ENCODE measurements around the gene VPS8.
"Not testable (repeated sequence)": the region's sequence is repeated elsewhere in the genome, so short reads cannot be mapped to it uniquely, and the experiment has no call there.

VPS8 gene

DNA sequence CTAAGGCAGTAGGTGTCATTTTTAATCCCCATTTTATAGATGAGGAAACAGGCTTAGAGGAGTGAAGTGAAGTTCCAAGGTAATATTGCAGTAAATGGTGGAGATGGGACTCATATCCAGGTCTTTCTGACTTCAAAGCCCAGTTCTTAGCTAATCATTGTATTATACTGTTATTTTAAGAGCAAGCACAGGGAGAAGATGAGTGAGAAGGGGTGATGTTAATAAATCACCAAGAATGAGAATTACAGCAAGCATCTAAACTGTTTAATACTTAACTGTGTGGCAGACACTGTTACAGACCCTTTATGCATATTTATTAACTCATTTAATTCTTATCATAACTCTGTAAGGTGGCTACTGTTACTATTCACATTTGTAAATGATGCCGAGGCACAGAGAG lies 61.2 kb downstream of the VPS8 start:
- DNase-seq, result no peak

GRCh38 chr3:184874709-184875644 lies 63.0 kb downstream of the VPS8 start:
- no peak for DNase-seq

- DNase-seq, result no peak
Observed at GRCh38 chr3:184880276-184881019, 68.5 kb downstream of the VPS8 start.

DNA sequence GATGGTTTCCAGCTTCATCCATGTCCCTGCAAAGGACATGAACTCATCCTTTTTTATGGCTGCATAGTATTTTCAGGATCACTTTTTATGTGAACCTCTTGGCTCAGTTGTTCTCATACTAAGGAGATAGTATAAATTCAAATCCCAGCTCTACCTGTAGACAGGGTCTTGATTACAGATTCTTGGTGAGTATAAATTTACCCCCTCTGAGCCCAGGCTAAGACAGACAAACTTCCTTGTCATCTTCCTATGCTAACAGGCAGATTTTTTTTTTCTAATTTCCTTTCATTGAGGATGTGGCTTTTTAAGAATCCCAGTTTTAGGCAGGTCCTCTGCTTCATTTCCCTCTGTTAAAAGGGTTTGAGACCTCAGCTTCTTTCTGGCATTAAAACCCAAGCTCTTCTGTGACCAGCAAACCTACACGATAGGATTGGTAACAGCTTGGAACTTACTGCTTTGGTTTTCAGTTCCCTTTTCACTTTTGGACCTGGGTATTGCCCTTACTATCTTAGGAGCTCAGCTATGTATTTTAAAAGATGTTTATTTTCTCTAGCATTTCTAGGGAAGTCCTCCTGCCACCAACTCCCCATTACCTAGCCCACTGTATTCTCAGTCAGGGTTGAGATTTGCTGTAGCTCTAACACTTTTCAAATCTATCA lies 72.5 kb downstream of the VPS8 start:
- no peak for DNase-seq

DNA sequence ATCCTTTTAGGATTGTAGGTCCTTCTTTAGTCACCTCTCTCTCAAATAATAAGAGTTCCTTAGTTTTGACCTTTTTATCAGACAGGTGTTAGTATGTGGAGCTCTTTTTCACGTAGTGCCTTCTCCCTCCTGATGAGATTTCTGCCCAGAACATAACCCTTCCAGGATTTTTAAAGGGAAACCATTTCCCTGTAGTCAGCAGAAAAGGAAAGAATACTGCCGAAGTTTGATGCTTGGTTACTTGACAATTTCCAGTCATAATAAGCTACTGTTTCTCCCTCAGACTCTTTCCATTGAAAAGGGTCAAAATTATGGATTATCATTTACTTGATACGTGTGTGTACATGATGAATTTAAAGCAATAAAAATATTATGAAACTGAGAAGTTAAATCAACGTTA lies 73.1 kb downstream of the VPS8 start:
- DNase-seq, result no peak

- DNase-seq, result no peak
Observed at GRCh38 chr3:184887574-184887973, 75.6 kb downstream of the VPS8 start.

GRCh38 chr3:184889312-184889904 lies 77.4 kb downstream of the VPS8 start:
- DNase-seq, result no peak

DNA sequence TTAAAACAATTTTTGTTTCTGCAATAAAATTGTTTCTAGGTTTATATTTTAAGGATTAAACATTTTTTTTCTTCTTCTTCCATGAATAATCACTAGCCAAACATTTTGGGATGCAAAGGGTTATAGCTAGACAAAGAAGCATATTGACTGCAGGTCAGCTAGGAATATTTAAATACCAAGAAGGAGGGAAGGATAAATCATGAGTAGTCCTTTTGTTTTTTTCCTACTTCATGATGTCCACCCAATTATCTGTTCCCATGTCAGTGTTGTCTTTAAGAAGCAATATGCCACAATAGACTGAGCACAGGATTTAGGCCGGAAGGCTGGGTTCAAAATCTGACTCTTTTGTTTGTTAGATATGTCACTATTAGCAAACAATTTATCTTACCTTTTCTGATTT lies 82.1 kb downstream of the VPS8 start:
- DNase-seq, result no peak

DNA sequence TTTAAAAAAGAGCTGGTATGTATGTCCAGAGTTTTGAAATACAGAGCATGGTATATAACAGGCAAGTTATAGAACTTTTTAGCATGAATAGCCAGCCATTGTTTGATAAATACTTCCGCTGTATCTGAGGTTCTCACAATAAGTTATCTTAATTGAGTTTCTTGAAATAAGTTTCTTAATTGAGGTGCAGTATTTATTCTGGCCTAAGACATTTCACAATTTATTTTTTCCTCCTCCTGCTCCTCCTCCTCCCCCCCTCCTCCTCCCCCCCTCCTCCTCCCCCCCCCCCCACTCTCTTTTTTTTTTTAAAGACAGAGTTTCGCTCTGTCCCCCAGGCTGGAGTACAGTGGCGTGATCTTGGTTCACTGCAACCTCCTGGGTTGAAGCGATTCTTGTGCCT lies 83.4 kb downstream of the VPS8 start:
- DNase-seq, result no peak

DNA sequence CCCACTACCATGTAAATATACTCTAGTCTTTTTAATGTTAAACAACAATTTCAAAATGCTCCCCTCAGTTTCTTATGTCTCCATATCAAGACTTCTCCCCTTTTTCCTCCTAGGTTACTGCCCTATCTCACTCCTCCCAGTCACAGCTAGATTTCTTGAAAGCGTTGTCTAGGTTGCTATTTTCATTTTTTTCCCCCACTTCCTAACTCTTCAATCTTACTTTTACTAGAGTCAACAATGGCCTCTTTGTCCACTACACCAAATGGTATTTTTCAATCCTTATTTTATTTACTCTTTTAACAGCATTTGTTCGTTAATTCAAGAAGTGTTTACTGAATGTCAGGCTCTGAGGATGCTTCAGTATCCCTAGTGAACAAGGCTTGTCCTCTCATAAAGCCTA lies 84.4 kb downstream of the VPS8 start:
- DNase-seq, result no peak

DNA sequence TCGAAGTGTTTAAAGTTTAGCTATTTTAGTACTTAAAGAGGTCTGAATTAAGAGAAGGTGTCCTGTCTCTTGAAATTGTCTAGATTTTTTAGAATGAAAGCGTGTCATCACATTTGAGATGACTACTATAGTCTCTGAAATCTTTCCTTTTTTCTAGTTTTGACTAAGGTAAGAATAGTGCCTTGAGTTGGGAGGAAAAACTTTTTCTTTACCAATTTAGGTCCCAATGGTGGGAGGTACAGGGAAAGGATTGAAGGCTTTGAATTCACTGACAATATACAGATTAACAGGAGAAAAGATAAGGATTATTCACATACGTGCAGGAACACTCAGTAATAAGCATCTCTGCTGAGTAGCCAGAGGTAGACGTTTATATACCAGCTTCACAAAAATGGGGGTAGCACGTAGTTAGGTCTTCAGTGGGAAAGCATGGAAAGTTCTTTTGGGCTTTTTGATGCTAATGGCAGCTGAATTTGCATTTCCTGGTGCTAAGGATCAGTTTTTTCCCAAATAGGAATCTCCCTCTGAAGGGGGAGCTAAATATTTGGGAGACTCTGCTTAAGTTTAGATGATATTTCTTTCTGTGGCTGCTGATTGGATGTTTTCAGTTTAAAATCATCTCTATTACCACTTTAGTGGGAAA lies 88.1 kb downstream of the VPS8 start:
- no peak for DNase-seq

GRCh38 chr3:184907031-184907430 lies 95.1 kb downstream of the VPS8 start:
- not testable (repeated sequence) for DNase-seq

- no peak for DNase-seq
Observed at GRCh38 chr3:184907681-184908649, 96.0 kb downstream of the VPS8 start.

DNA sequence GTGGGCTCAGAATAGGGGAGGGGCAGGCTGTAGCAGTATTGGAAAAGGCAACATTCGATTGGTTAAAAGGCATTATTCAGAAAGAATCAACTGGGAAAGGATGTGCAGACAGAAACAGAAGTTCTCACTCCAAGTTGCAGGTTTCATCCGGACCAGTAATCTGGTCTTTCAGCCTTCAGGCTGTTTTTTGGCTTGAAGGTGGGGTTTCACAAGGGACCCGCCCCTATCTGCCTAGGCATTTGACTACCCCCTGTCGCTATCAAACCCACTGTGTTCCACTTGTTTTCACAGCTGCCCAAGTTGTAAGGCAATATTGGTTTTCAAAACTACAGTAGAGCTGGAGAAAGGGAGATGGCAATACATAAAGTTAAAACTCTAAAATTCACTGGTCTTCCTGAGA lies 96.9 kb downstream of the VPS8 start:
- DNase-seq, result no peak

DNA sequence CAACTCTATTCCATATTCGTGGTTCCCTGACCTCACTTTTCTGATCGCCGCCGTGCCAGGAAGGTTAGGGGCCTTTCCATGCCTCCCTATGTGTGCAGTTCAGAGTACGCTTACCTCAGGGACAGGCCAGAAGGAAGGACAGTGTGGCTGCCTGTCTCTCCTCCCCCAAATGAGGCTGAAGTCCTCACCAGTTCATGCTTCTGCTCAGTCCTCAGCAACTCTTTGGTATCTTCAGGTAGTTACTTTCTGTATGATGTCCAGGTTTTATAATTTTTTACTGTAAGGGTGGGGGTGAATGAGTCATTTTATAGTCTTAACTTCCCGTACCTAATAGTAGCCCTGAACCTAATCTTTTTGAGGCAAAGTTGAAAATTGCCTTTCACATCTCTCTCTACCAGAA lies 98.7 kb downstream of the VPS8 start:
- no peak for DNase-seq

- no peak for DNase-seq
Observed at GRCh38 chr3:184911570-184911969, 99.6 kb downstream of the VPS8 start.

GRCh38 chr3:184912163-184912562 lies 100.2 kb downstream of the VPS8 start:
- DNase-seq, result no peak

- DNase-seq, result no peak
Observed at GRCh38 chr3:184914628-184915027, 102.7 kb downstream of the VPS8 start.

DNA sequence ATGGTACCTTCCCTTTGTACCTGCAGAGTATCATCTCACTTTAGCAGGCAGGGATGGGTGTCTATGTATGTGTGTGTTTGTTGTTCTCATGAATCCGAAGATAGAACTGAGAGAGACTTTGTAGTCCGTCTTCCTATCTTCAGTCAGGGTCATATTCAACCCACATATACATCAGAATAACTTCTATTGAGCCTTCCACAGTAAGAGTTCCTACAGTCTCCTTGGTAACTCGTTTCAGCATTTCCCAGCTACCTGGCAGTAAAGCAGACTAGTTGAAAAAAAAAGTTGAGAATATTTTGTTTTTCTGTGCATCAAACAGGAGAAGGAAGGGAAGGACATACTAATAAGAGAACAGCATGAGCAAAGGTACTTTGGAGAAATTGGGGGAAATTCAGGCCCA lies 106.8 kb downstream of the VPS8 start:
- DNase-seq, result no peak

DNA sequence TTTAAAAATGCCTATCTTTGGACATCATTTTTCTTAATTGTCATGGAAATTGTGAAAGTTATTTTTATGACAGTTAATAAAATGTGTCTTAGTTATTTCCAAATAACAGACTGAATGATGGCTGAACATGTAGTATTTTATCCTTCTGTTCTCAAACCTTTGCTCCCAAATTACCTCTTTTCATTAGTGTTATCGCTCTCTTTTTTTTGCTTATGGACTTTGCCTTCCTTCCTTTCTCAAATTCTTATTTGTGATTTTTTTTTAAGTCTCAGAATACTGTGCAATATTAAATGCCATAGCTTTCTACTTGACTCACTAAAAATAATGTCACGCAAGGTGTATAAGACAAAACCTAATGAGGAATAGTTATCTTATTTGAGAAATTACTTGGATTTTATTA lies 107.7 kb downstream of the VPS8 start:
- DNase-seq, result no peak

GRCh38 chr3:184924547-184924946 lies 112.6 kb downstream of the VPS8 start:
- no peak for DNase-seq
